ENCODE results near the gene EIF4E. TPM values are rescaled to one million over a fixed set of nuclear protein-coding genes. Genes with fewer than 3 reads are reported as not detected.

The EIF4E gene, protein sequence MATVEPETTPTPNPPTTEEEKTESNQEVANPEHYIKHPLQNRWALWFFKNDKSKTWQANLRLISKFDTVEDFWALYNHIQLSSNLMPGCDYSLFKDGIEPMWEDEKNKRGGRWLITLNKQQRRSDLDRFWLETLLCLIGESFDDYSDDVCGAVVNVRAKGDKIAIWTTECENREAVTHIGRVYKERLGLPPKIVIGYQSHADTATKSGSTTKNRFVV
- total RNA-seq (ENCODE audit: low replicate concordance) = 154 and 158 TPM in 2 replicates

GRCh38 chr4:98928505-98929340, at the start of gene EIF4E:
Gene EIF4E (minus strand): TSS chr4:98929133. CDS start chr4:98929112, 21 bp downstream.

Other genes with a start within 250 kb of the EIF4E start
- gene METAP1, start 66.6 kb upstream of the EIF4E start, total RNA-seq (ENCODE audit: low replicate concordance) = 21.5 and 146 TPM in 2 replicates
- 175 and 393 TPM in 2 replicates for gene ADH5, start 159.7 kb upstream of the EIF4E start, total RNA-seq (ENCODE audit: low replicate concordance)
- not detected in 2 replicates for gene ADH4, start 215.2 kb upstream of the EIF4E start, total RNA-seq (ENCODE audit: low replicate concordance)